Skeletal muscle satellite cell (primary cell): ENCODE measurements around the gene USP8. TPM values are rescaled to one million over a fixed set of nuclear protein-coding genes. Genes with fewer than 3 reads are reported as not detected.

Source experiments
- H3K27me3 ChIP-seq: 2 replicates; pipeline ENCODE4 v1.7.0; 2013; ENCODE audit warnings: low read length; ENCODE audit not compliant: control insufficient read depth, insufficient read depth
- H3K36me3 ChIP-seq: 2 replicates; pipeline ENCODE4 v1.7.0; 2013; ENCODE audit warnings: mild to moderate bottlenecking, control low read depth, low read length; ENCODE audit not compliant: insufficient read depth
- H3K4me1 ChIP-seq: 2 replicates; pipeline ENCODE4 v1.7.0; 2013; ENCODE audit warnings: low read length; ENCODE audit not compliant: control insufficient read depth, insufficient read depth
- H3K4me2 ChIP-seq: 2 replicates; pipeline ENCODE4 v1.7.0; 2013; ENCODE audit warnings: mild to moderate bottlenecking, low read length
- H3K4me3 ChIP-seq: 2 replicates; pipeline ENCODE4 v1.7.0; 2013; ENCODE audit warnings: low read length
- H3K9ac ChIP-seq: 2 replicates; pipeline ENCODE4 v1.7.0; 2013; ENCODE audit warnings: mild to moderate bottlenecking, low read depth, low read length, moderate library complexity
- H3K9me3 ChIP-seq: replicated peaks from 2 replicates; pipeline ENCODE4 v1.7.0; 2013; ENCODE audit warnings: mild to moderate bottlenecking, control low read depth, low read length
- small RNA-seq: library from RNA; depleted of rRNA; stranded (forward); fragments of <200 nt; gene quantifications from one replicate; pipeline ENCODE3, GENCODE V24; 2012

USP8 gene

DNA sequence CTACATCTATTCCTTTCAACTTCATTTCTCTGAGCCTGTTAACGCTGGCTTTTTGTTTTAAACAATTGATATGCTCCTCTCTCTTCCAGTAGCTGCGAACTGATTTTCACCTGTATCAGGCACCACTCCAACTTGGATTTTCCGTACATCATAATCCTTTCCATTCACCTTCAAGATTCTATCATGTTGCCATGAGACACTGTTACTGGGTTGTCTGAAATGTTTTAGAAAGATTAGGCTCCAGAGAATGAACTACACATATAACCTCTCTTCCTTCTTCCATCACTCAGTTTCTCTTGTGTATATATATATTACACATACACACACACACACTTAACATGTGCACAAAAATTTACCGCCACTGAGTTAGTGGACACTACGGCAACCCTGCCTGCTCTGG lies 122.4 kb downstream of the USP8 start, which contains the start of gene USP50:
USP50 (minus strand) TSS at position 101 of the 400 bp plus-strand sequence. CDS start 141 bp downstream, outside the sequence.
- Histone ChIP-seq H3K4me3 (no peak within 1 kb of the TSS), H3K4me1 (no peaks in the 10 kb centered on the region), H3K36me3 (no peaks in the 10 kb centered on the region), H3K27me3 (no peaks in the 10 kb centered on the region), H3K4me2 (no peak within 1 kb of the TSS), H3K9ac (no peak within 1 kb of the TSS), H3K9me3 (no peaks in the 10 kb centered on the region)

DNA sequence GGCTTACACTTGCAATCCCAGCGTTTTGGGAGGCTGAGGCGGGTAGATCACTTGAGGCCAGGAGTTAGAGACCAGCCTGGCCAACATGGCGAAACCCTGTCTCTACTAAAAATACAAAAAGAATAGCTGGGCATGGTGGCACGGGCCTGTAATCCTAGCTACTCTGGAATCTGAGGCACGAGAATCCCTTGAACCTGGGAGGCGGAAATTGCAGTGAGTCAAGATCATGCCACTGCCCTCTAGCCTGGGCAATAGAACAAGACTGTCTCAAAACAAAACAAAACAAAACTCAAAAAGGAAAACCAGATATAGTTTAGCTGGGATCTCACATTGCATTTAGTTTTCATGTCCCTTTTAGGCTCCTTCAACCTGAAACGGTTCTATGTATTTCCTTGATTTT lies 125.1 kb downstream of the USP8 start:
- Histone ChIP-seq H3K4me3 (no peak overlapping the region), H3K9ac (no peak overlapping the region), H3K36me3 (no peaks in the 10 kb centered on the region), H3K4me2 (no peak overlapping the region), H3K27me3 (no peaks in the 10 kb centered on the region), H3K9me3 (no peaks in the 10 kb centered on the region), H3K4me1 (no peaks in the 10 kb centered on the region)

DNA sequence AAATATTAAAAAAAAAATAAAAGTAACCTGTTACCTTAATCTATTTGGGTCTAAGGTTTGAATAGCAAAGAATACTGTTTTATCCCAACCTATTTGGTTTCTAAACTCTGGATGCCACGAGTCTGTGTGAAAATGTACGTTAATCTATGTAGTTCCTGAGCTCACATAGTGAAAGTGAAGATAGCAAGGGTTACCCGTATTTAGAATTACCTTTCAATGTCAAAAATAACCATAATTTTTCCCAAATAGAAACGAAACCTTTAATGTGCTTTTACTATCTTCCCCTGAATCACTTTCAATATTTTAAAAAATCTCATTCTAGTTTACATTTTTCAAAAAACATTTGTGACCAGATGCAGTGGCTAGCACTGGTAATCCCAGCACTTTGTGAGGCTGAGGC lies 128.0 kb downstream of the USP8 start:
- H3K4me2 ChIP-seq, result no peak overlapping the region
- no peaks in the 10 kb centered on the region for H3K36me3 ChIP-seq
- no peaks in the 10 kb centered on the region for H3K9me3 ChIP-seq
- no peak overlapping the region for H3K9ac ChIP-seq
- no peaks in the 10 kb centered on the region for H3K27me3 ChIP-seq
- H3K4me1 ChIP-seq, result no peaks in the 10 kb centered on the region
- H3K4me3 ChIP-seq, result no peak overlapping the region

DNA sequence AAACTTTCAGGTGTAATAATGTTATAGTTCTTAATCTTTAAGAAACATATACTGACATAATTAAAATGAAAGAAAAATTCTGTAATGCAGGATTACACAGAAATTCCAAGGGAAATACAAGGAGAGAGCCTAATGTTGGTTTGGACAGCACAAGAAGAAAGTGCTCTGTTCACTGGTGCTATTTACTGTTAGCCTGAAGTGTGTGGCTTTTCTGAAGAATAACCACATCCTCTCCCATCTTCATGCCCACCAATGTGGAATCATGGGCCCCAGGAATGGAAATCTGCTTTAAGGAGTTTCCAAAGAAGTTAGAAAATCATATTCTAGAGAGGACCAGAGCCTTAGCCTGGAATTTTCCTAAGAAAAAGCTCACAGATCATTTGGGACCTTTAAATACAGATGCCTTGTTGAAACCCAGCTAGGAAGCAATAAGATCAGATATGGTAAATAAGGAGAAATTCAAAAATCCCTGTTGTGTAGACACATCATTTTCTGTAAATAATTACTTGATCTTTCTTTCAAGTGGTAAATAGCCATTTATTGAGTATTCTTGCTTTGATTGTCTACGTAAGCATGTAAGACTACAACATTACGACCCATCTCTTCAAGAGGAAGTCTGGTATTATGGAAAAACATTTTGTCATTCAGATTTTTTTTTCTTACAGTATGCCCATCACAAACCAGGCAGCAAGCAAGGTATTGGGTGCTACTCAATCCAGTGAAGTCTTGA lies 132.6 kb downstream of the USP8 start:
- no peak overlapping the region for H3K4me2 ChIP-seq
- no peaks in the 10 kb centered on the region for H3K9me3 ChIP-seq
- peaks cover 18% of the 10 kb centered on the region for H3K36me3 ChIP-seq
- H3K27me3 ChIP-seq, result no peaks in the 10 kb centered on the region
- no peaks in the 10 kb centered on the region for H3K4me1 ChIP-seq
- H3K9ac ChIP-seq, result no peak overlapping the region
- no peak overlapping the region for H3K4me3 ChIP-seq

DNA sequence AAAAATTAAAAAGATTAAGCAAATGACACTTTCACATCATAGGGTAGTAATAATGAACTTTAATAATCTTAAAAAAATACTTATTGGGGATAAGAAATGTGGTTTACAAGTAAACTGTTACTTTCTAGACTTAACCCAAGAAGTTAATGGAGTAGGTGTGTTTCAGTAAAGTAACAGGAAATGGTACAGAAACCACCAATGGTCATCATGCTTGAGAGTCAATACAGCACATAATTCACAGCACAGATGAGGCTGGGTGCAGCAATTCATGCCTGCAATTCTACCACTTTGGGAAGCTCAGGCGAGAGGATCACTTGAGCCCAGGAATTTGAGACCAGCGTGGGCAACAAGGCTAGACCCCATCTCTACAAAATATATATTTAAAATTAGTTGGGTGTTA lies 133.8 kb downstream of the USP8 start:
- Histone ChIP-seq H3K36me3 (peaks cover 29% of the 10 kb centered on the region), H3K27me3 (no peaks in the 10 kb centered on the region), H3K9me3 (no peaks in the 10 kb centered on the region), H3K4me2 (no peak overlapping the region), H3K4me1 (no peaks in the 10 kb centered on the region), H3K4me3 (no peak overlapping the region), H3K9ac (no peak overlapping the region)

DNA sequence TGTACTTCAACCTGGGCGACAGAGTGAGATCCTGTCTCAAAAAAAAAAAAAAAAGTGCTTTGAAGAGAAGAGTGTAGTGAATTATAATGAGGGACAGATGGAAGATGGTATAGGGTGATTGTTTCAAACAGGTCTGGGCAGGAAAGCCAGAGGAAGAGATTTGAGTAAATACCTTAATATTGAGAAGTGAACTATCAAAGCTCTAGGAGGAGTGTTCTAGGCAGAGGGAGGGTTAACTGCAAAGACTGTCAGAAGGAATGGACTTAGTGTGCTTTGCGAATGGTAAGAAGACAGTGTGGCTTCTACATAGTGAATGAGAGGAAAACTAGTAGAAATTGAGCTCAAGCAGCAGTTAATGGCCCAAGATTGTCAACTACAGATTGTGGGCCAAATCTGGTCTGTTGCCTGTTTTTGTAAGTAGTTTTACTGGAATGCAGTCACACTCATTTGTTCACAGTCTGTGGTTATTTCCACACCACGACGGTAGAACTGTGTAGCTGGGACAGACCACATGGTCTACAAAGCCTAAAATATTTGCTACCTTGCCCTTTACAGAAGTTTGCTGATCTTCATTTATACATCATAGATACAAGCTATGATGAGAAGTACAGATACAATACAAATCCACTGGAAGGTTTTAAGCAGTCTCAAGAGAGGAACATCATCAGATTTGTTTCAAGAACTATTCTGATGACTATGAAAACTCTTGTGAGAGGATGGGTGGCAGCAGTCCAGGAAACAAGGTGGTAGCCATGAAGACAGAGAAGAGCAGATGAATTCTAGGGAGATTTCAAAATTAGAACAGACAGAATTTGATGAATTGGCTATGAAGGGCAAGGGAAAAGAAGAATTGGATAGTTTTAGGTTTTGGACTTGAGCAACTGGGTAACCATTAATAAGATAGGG lies 138.8 kb downstream of the USP8 start:
- no peaks in the 10 kb centered on the region for H3K4me1 ChIP-seq
- H3K4me3 ChIP-seq, result no peak overlapping the region
- no peak overlapping the region for H3K4me2 ChIP-seq
- H3K9me3 ChIP-seq, result no peaks in the 10 kb centered on the region
- H3K27me3 ChIP-seq, result no peaks in the 10 kb centered on the region
- no peak overlapping the region for H3K9ac ChIP-seq
- H3K36me3 ChIP-seq, result peaks cover 44% of the 10 kb centered on the region

DNA sequence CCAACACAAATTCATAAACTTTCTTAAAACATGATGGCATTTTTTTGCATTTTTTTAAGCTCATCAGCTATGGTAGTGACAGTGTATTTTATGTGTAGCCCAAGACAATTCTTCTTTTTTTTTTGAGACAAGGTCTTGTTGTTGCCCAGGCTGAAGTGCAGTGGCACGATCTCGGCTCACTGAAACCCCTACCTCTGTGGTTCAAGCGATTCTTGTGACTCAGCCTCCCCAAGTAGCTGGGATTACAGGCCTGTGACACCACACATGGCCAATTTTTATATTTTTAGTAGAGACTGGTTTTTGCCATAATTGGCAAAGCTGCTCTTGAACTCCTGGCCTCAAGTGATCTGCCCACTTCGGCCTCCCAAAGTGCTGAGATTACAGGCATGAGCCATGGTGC lies 139.6 kb downstream of the USP8 start:
- H3K4me1 ChIP-seq, result no peaks in the 10 kb centered on the region
- H3K4me2 ChIP-seq, result no peak overlapping the region
- H3K27me3 ChIP-seq, result no peaks in the 10 kb centered on the region
- no peak overlapping the region for H3K9ac ChIP-seq
- no peaks in the 10 kb centered on the region for H3K9me3 ChIP-seq
- no peak overlapping the region for H3K4me3 ChIP-seq
- H3K36me3 ChIP-seq, result peaks cover 50% of the 10 kb centered on the region

Small RNA genes within 50 kb of the gene (small RNA-seq; reads per million reads assigned to genes)
- gene RNA5SP395, result not detected
